Measurements from ENCODE around the gene LRBA.

- TF ChIP-seq CHD4 (IDR thresholded peaks at IDR 0.05; ENCODE audit: borderline replicate concordance) (no peak), HDAC2 (IDR thresholded peaks at IDR 0.05) (no peak), MYC (IDR thresholded peaks at IDR 0.05; ENCODE audit: borderline replicate concordance, low read length) (no peak), CHD2 (IDR thresholded peaks at IDR 0.05; ENCODE audit: low read length, partially characterized antibody) (no peak), CTCF (IDR thresholded peaks at IDR 0.05) (no peak), POLR2A (IDR thresholded peaks at IDR 0.05; ENCODE audit: low read length) (no peak), RAD21 (conservative IDR thresholded peaks at IDR 0.05 in 1 of 2, IDR thresholded peaks at IDR 0.05 in 1 of 2) (no peak), JUNB (IDR thresholded peaks at IDR 0.05) (no peak), KDM5A (IDR thresholded peaks at IDR 0.05) (no peak), SMC3 (IDR thresholded peaks at IDR 0.05) (no peak), EP300 (IDR thresholded peaks at IDR 0.05) (no peak), MAZ (IDR thresholded peaks at IDR 0.05; ENCODE audit: borderline replicate concordance, low read depth, low read length) (no peak)
These were observed 27.9 kb downstream of the LRBA start for GRCh38 chr4:150987204-150987603.

All from A549 (cell line).